AG10803 (cell line): ENCODE measurements around the gene DLX3.

Experiments
- DNase-seq: peaks from one replicate; pipeline ENCODE4 v3.0.0; 2010; ENCODE audit warnings: low read depth
- H3K4me3 ChIP-seq: 2 replicates; pipeline ENCODE4 v1.5.1; 2011; ENCODE audit warnings: mild to moderate bottlenecking, low read length, control low read depth
- CTCF ChIP-seq: conservative IDR thresholded peaks from 2 replicates; pipeline ENCODE4 v1.5.1; 2011; ENCODE audit warnings: mild to moderate bottlenecking, low read length, control low read depth, inconsistent platforms

The DLX3 gene

GRCh38 chr17:49949634-49950033 lies 45.4 kb downstream of the DLX3 start:
- TF ChIP-seq CTCF, result no peak
- no peak for DNase-seq
- no peak overlapping the region for H3K4me3 ChIP-seq

- no peak overlapping the region for H3K4me3 ChIP-seq
- no peak for DNase-seq
- TF ChIP-seq CTCF, result no peak
These were observed 48.0 kb downstream of the DLX3 start for GRCh38 chr17:49946964-49947584.

GRCh38 chr17:49946208-49946607 lies 48.8 kb downstream of the DLX3 start:
- H3K4me3 ChIP-seq, result no peak overlapping the region
- no peak for TF ChIP-seq CTCF
- no peak for DNase-seq

- no peak overlapping the region for H3K4me3 ChIP-seq
- no peak for TF ChIP-seq CTCF
- no peak for DNase-seq
These were observed 50.7 kb downstream of the DLX3 start for GRCh38 chr17:49944273-49944870.

- no peak for TF ChIP-seq CTCF
- DNase-seq, result no peak
- no peak overlapping the region for H3K4me3 ChIP-seq
These were observed 52.1 kb downstream of the DLX3 start for GRCh38 chr17:49942947-49943346.

- no peak for DNase-seq
- no peak overlapping the region for H3K4me3 ChIP-seq
- no peak for TF ChIP-seq CTCF
These were observed 53.6 kb downstream of the DLX3 start for GRCh38 chr17:49941427-49941826.
